HepG2 (cell line): ENCODE measurements around the gene LRFN2. TPM values are rescaled to one million over a fixed set of nuclear protein-coding genes. Genes with fewer than 3 reads are reported as not detected.

Experiments used
- ARNT2 ChIP-seq: sonication (generic); formaldehyde crosslinking; IDR thresholded peaks from 2 replicates; pipeline ENCODE4 v1.8.0; 2022; ENCODE audit warnings: mild to moderate bottlenecking, low read depth, missing genetic modification reagents, moderate library complexity
- GABPB1 ChIP-seq: IDR thresholded peaks from 2 replicates; pipeline ENCODE4 v1.6.1; 2016; ENCODE audit warnings: mild to moderate bottlenecking, missing genetic modification reagents, moderate library complexity, missing compliant biosample characterization
- MYPOP ChIP-seq: sonication (generic); formaldehyde crosslinking; IDR thresholded peaks from 2 replicates; pipeline ENCODE4 v1.8.1; 2023; ENCODE audit warnings: mild to moderate bottlenecking, moderate library complexity, missing genetic modification reagents
- RBAK ChIP-seq: sonication (generic); formaldehyde crosslinking; IDR thresholded peaks from 2 replicates; pipeline ENCODE4 v1.5.1; 2020; ENCODE audit warnings: mild to moderate bottlenecking, missing genetic modification reagents
- SALL2 ChIP-seq: sonication (generic); formaldehyde crosslinking; IDR thresholded peaks from 2 replicates; pipeline ENCODE4 v1.8.1; 2023; ENCODE audit warnings: mild to moderate bottlenecking, missing genetic modification reagents, inconsistent platforms
- SKI ChIP-seq: fragments of 450-650 bp; IDR thresholded peaks from one replicate; pipeline ENCODE4 v1.6.1; 2018; ENCODE audit warnings: mild to moderate bottlenecking; ENCODE audit not compliant: partially characterized antibody
- TFDP2 ChIP-seq: sonication (generic); formaldehyde crosslinking; IDR thresholded peaks from 2 replicates; pipeline ENCODE4 v1.4.0; 2020; ENCODE audit warnings: missing genetic modification reagents
- XBP1 ChIP-seq: sonication (generic); formaldehyde crosslinking; IDR thresholded peaks from 2 replicates; pipeline ENCODE4 v1.5.0; 2020; ENCODE audit warnings: missing genetic modification reagents
- ZMYM4 ChIP-seq: sonication (generic); formaldehyde crosslinking; IDR thresholded peaks from 2 replicates; pipeline ENCODE4 v1.8.1; 2023; ENCODE audit warnings: mild to moderate bottlenecking, missing genetic modification reagents
- ZNF546 ChIP-seq: sonication (generic); formaldehyde crosslinking; conservative IDR thresholded peaks from 2 replicates; pipeline ENCODE4 v1.8.1; 2023; ENCODE audit warnings: mild to moderate bottlenecking, missing genetic modification reagents
- ZNF710 ChIP-seq: sonication (generic); formaldehyde crosslinking; IDR thresholded peaks from 2 replicates; pipeline ENCODE4 v1.5.0; 2020; ENCODE audit warnings: mild to moderate bottlenecking, missing genetic modification reagents, borderline replicate concordance
- ZNF713 ChIP-seq: sonication (generic); formaldehyde crosslinking; IDR thresholded peaks from 2 replicates; pipeline ENCODE4 v1.4.0; 2020; ENCODE audit warnings: mild to moderate bottlenecking, missing genetic modification reagents
- polyA plus RNA-seq, 8 experiments: library from polyadenylated mRNA; depleted of rRNA in 3 of 8; stranded (reverse) in 7 of 8; unstranded in 1 of 8; fragments of >200 nt; fragmentation: Illumina TruSeq in 4 of 8; extraction: Trizol in 4 of 8; gene quantifications; 2 replicates each; pipeline versions ENCODE4 v1.2.1 to v1.2.3, GENCODE V29; 2011 to 2016; ENCODE audit warnings: low read depth in 4 of 8, missing spikeins in 1 of 8, mixed read lengths in 1 of 8; ENCODE audit not compliant: insufficient read depth in 1 of 8
- total RNA-seq, 5 experiments: library from RNA; depleted of rRNA; stranded (reverse); fragments of >200 nt; fragmentation: Illumina TruSeq; extraction: Trizol; gene quantifications; 2 replicates each; pipeline ENCODE4 v1.2.3, GENCODE V29; 2016; ENCODE audit warnings: low read depth in 1 of 5
- TF ChIP-seq, protein P1 (sequence below): sonication (generic); formaldehyde crosslinking; IDR thresholded peaks from 2 replicates; pipeline ENCODE4 v1.4.0; 2020; ENCODE audit warnings: missing genetic modification reagents
- TF ChIP-seq, protein P2 (sequence below): sonication (generic); formaldehyde crosslinking; IDR thresholded peaks from 2 replicates; pipeline ENCODE4 v1.4.0; 2020; ENCODE audit warnings: missing genetic modification reagents, low read depth, mild to moderate bottlenecking, borderline replicate concordance
- TF ChIP-seq, protein P3 (sequence below), 2 experiments: sonication (generic) in 1 of 2; formaldehyde crosslinking in 1 of 2; IDR thresholded peaks; 2 replicates each; pipeline versions ENCODE4 v1.4.0 to v1.6.1; 2016 to 2020; ENCODE audit warnings: borderline replicate concordance in 1 of 2, low read depth in 1 of 2, mild to moderate bottlenecking in 1 of 2, missing genetic modification reagents in 1 of 2

LRFN2 gene
- total and polyA plus RNA-seq, 2 of the 13 experiments (the other 11 are each of a cell fraction or from before 2014, with no cell fraction given) = not detected

DNA sequence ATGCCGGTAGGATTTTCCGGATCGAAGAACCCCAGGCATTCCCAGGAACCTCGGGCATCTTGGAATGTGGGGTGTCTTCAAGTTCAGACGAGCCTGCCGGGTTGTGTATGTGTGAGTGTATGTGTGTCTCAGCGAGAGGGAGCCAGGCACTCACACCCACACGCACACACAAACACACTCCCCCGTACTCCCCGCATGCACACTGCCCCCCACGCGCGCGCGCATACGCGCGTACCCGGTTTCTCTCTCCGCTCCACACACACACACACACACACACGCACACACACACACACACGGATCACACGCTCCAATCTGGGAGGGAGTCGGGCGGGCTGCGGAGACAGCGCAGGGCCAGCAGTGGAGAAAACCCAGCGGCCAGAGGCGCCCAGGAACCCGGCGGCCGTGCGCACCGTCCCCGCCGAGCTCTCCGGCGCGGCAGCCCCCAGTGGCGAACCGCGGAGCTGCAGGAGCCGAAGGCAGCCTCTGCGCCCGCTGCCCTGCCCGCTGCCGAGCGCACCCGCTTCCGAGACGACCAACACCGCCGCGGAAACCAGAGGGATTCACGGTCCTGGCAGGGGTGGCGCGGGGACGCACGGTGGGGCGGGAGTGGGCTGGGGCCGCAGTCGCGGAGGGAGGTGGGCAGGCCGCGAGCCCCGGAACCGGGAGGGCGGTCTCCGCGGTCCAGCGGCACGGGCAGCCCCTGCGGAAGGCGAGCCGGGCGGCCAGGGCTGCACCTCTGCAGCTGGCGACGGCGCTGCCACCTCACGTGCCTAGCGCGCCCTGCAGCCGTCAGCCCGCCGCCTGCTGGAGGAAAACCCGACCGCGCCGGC, at the start of gene LRFN2 (continued):
- TF ChIP-seq ZNF710 (CRISPR knock-in tag) (0 out of 2 replicates have a peak, but pooled peaks have one; percentile 39), ZNF546 (0 out of 2 replicates have a peak, but pooled peaks have one; percentile 24), RBAK (CRISPR knock-in tag) (no peak), TFDP2 (CRISPR knock-in tag) (0 out of 2 replicates have a peak, but pooled peaks have one; percentile 26), ARNT2 (peak; percentile 81; the same call in 1 of the 2 replicates), ZMYM4 (CRISPR knock-in tag) (peak; percentile 36; the same call in 1 of the 2 replicates), GABPB1 (CRISPR knock-in tag) (peak; percentile 73), SKI (peak; percentile 46), SALL2 (CRISPR knock-in tag) (peak; percentile 27; the same call in 1 of the 2 replicates), MYPOP (peak; percentile 73; the same call in 1 of the 2 replicates), XBP1 (CRISPR knock-in tag) (no peak), ZNF713 (CRISPR knock-in tag) (no peak)
- TF ChIP-seq, protein P1, sequence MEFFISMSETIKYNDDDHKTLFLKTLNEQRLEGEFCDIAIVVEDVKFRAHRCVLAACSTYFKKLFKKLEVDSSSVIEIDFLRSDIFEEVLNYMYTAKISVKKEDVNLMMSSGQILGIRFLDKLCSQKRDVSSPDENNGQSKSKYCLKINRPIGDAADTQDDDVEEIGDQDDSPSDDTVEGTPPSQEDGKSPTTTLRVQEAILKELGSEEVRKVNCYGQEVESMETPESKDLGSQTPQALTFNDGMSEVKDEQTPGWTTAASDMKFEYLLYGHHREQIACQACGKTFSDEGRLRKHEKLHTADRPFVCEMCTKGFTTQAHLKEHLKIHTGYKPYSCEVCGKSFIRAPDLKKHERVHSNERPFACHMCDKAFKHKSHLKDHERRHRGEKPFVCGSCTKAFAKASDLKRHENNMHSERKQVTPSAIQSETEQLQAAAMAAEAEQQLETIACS (CRISPR knock-in tag) = peak; percentile 69
- TF ChIP-seq, protein P2, sequence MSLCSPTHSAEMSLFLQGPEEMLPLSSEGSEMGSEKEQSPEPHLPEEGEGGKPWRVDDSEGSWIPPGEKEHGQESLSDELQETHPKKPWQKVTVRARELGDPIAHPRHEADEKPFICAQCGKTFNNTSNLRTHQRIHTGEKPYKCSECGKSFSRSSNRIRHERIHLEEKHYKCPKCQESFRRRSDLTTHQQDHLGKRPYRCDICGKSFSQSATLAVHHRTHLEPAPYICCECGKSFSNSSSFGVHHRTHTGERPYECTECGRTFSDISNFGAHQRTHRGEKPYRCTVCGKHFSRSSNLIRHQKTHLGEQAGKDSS (CRISPR knock-in tag) = peak; percentile 21; the same call in 1 of the 2 replicates
- TF ChIP-seq, protein P3, sequence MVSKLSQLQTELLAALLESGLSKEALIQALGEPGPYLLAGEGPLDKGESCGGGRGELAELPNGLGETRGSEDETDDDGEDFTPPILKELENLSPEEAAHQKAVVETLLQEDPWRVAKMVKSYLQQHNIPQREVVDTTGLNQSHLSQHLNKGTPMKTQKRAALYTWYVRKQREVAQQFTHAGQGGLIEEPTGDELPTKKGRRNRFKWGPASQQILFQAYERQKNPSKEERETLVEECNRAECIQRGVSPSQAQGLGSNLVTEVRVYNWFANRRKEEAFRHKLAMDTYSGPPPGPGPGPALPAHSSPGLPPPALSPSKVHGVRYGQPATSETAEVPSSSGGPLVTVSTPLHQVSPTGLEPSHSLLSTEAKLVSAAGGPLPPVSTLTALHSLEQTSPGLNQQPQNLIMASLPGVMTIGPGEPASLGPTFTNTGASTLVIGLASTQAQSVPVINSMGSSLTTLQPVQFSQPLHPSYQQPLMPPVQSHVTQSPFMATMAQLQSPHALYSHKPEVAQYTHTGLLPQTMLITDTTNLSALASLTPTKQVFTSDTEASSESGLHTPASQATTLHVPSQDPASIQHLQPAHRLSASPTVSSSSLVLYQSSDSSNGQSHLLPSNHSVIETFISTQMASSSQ (IDR thresholded peaks at IDR 0.05; ENCODE audit: low read depth) = no peak
- TF ChIP-seq, protein P3 (CRISPR knock-in tag; IDR thresholded peaks at IDR 0.05; ENCODE audit: borderline replicate concordance) = 0 out of 2 replicates have a peak, but pooled peaks have one; percentile 37
